Activated naive CD4-positive, alpha-beta T cell treated with anti-CD3 and anti-CD28 coated beads, Interleukin-2, amount 10 ng/mL, durations not matched to agents 7 days and 5 days (primary cell): ENCODE data around the gene MBP.
"Not testable (repeated sequence)": the region's sequence is repeated elsewhere in the genome, so short reads cannot be mapped to it uniquely, and the experiment has no call there.

ENCODE experiments used
- CTCF ChIA-PET: fragments of 350-600 bp; sonication (Branson Sonifier 250); formaldehyde crosslinking; loops from one replicate; lab custom pipeline; 2021; ENCODE audit warnings: antibody characterized with exemption; lab: Charles Lee
- DNase-seq: peaks from one replicate; pipeline ENCODE4 v3.0.0-alpha.2; 2020
- H3K27ac Mint-ChIP-seq: one replicate; pipeline ENCODE4 v1.8.0; 2021; ENCODE audit warnings: mild to moderate bottlenecking, moderate library complexity, mixed read lengths
- H3K27me3 Mint-ChIP-seq: one replicate; pipeline ENCODE4 v1.8.0; 2021; ENCODE audit warnings: mild to moderate bottlenecking, mixed read lengths
- H3K36me3 Mint-ChIP-seq: one replicate; pipeline ENCODE4 v1.8.0; 2021; ENCODE audit warnings: mixed read lengths
- H3K4me1 Mint-ChIP-seq: one replicate; pipeline ENCODE4 v1.8.0; 2021; ENCODE audit warnings: mixed read lengths
- H3K4me3 Mint-ChIP-seq: one replicate; pipeline ENCODE4 v1.8.0; 2021; ENCODE audit warnings: mild to moderate bottlenecking, moderate library complexity, mixed read lengths
- H3K9me3 Mint-ChIP-seq: one replicate; pipeline ENCODE4 v1.8.0; 2021; ENCODE audit warnings: mixed read lengths

Gene MBP

GRCh38 chr18:76991021-76991688, 141.4 kb downstream of the MBP start:
- H3K4me1 Mint-ChIP-seq, result peaks cover 5% of the 10 kb centered on the region
- H3K27me3 Mint-ChIP-seq, result peaks cover 25% of the 10 kb centered on the region
- no peak overlapping the region for H3K4me3 Mint-ChIP-seq
- H3K27ac Mint-ChIP-seq, result no peak overlapping the region
- no peak for DNase-seq
- H3K9me3 Mint-ChIP-seq, result no peaks in the 10 kb centered on the region
- no peaks in the 10 kb centered on the region for H3K36me3 Mint-ChIP-seq
- CTCF ChIA-PET, result interaction anchor here (0.6 to 6.9 kb wide), 2 partner anchors 7 to 9 kb away, joined by 3 to 28 read pairs; no protein-coding TSS in a partner anchor

- H3K27ac Mint-ChIP-seq, H3K4me1 Mint-ChIP-seq, CTCF ChIA-PET, H3K9me3 Mint-ChIP-seq, H3K4me3 Mint-ChIP-seq, H3K36me3 Mint-ChIP-seq, DNase-seq: not testable (repeated sequence)
- H3K27me3 Mint-ChIP-seq, result peaks cover 21% of the 10 kb centered on the region
These were observed 142.1 kb downstream of the MBP start for GRCh38 chr18:76990343-76991020.

DNA sequence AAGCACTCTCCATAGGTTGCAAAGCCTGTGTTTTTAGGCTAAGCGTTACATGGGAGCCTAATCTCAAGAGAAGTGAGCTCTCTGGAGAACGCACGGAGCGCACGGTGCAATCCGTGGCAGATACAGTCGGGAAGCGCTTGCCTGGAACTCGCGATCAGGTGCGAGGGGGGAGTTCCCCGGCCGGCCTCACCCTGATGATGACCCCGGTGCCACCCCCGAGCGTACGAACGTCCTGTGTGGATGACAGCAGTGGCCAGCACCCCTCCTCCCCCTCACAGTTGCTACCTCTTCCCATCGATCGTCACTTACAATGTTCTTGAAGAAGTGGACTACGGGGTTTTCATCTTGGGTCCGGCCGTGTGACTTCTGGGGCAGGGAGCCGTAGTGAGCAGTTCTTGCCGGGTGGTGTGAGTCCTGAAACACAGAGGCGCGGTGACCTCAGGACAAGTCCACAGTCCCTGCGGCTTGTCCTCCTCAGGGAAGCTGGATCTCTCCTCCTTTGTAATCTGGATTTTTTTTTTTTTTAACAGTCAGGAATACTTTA, 142.9 kb downstream of the MBP start:
- Mint-ChIP-seq H3K36me3 (no peaks in the 10 kb centered on the region), H3K4me1 (no peaks in the 10 kb centered on the region), H3K9me3 (no peaks in the 10 kb centered on the region), H3K27ac (no peak overlapping the region), H3K4me3 (no peak overlapping the region), H3K27me3 (peaks cover 15% of the 10 kb centered on the region)
- CTCF ChIA-PET, result no interaction called here
- DNase-seq, result no peak

DNA sequence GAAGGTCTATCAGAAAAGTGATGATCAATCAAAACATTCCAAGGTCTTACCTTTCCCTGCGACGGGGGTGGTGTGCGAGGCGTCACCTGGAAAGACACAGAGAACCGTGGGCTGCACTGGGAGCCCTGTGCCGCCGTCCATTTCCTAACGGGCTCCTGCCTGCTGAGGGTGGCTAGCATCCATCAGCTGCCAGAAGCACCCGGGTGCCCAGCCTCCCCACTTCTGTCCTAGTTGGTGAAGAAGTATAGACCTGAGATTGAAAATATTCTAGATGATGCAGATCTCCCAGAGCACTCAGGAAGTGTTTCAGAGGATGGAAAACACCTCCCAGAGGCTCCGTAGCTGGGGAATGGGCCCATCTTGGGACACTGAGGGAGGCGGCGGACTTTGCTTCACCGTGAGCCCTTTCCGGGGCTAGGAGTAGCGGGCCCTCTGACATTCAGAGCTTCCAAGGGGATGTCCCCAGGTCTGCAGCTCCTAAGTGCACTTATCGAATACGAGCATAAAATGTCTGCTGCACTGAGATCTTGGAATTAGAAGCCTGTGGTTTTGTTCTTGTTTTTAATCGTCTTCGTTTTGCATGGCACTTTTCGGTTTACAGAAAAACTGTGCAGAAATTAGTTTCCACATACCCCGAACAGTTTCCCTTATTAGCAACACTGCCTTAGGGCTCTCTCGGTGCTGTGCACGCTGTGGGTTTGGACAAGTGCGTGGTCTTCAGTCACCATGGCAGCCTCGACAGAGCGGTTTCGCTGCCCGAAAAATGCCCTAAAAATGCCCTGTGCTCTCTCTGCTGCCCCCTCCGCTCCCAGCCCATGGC, 143.5 kb downstream of the MBP start:
- no peak for DNase-seq
- CTCF ChIA-PET, result interaction anchor here (1.5 kb wide), 1 partner anchor 186 kb away, joined by 4 read pairs; no protein-coding TSS in a partner anchor
- no peak overlapping the region for H3K4me3 Mint-ChIP-seq
- no peaks in the 10 kb centered on the region for H3K9me3 Mint-ChIP-seq
- H3K27ac Mint-ChIP-seq, result no peak overlapping the region
- H3K36me3 Mint-ChIP-seq, result no peaks in the 10 kb centered on the region
- peaks cover 15% of the 10 kb centered on the region for H3K27me3 Mint-ChIP-seq
- no peaks in the 10 kb centered on the region for H3K4me1 Mint-ChIP-seq

DNA sequence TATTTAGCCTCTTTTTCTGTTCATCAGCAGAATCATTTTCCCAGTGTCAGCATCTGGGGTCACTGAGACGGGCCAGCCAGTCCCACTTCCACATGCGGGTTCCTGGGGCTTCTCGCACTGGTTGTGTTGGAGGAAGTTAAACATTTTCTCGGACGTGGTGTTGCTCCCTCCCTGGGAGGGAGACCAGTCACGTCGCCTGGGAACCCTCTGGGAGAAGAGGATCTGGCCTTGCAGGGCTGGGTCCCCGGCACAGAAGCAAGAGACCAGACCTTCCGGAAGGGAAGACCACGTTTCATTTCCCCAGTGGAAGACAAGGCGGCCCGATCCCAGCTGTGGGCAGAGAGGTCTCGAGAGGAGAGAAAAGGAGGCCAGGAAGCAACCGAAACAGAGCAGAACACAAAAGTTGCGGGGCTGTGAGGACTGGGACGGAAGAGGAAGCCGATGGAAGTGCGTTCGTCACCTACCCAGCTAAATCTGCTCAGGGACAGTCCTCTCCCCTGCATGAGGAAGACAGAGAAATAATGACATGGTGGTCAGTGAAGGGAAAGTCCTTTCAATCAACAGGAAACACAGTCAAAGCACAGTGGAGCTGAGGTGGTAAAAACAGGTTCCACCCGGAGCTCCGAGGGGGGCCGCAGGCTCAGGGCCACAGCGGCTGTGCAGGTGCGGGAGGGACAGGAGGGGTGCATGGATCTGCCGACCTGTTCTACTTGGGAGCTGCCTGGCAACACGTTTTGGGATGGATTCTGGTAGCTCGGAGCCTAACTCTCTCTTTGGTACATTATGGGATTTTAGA, 144.4 kb downstream of the MBP start:
- H3K27me3 Mint-ChIP-seq, result peaks cover 10% of the 10 kb centered on the region
- peaks cover 2% of the 10 kb centered on the region for H3K4me1 Mint-ChIP-seq
- no peak overlapping the region for H3K4me3 Mint-ChIP-seq
- H3K27ac Mint-ChIP-seq, result no peak overlapping the region
- H3K9me3 Mint-ChIP-seq, result no peaks in the 10 kb centered on the region
- CTCF ChIA-PET, result interaction anchor here (1.5 kb wide), 1 partner anchor 185 kb away, joined by 4 read pairs; no protein-coding TSS in a partner anchor
- no peak for DNase-seq
- no peaks in the 10 kb centered on the region for H3K36me3 Mint-ChIP-seq

DNA sequence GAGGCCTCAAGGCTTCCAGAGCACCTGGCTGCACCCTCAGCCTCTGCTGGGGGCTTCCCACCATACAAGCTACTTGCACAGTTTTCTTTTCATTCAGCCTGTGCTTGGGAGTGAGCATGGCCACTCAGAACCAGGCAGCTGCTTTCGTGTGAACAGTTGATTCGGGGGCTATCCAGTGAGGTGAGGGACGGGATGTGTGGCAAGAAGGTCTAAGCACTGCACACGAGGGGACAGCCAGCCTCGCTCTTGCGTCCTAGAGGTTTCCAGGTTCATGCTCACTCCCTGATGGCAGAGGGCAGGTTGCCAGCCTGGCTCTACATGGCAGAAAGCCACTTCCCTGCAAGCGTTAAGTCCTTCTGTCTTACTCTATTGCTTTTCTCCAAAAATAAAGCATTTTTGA, 146.2 kb downstream of the MBP start:
- CTCF ChIA-PET, result interaction anchor here (1.2 to 5.4 kb wide), 3 partner anchors 41 to 225 kb away, joined by 3 to 76 read pairs (median 4); no protein-coding TSS in a partner anchor
- H3K27ac Mint-ChIP-seq, result no peak overlapping the region
- no peaks in the 10 kb centered on the region for H3K9me3 Mint-ChIP-seq
- no peak for DNase-seq
- peaks cover 10% of the 10 kb centered on the region for H3K27me3 Mint-ChIP-seq
- H3K36me3 Mint-ChIP-seq, result no peaks in the 10 kb centered on the region
- H3K4me1 Mint-ChIP-seq, result peaks cover 6% of the 10 kb centered on the region
- H3K4me3 Mint-ChIP-seq, result no peak overlapping the region

GRCh38 chr18:76985951-76986236, 146.7 kb downstream of the MBP start:
- peaks cover 6% of the 10 kb centered on the region for H3K4me1 Mint-ChIP-seq
- H3K36me3 Mint-ChIP-seq, result no peaks in the 10 kb centered on the region
- CTCF ChIA-PET, result interaction anchor here (0.7 to 5.4 kb wide), 6 partner anchors 14 to 184 kb away, joined by 3 to 76 read pairs (median 3); no protein-coding TSS in a partner anchor
- H3K27ac Mint-ChIP-seq, result no peak overlapping the region
- no peak for DNase-seq
- no peak overlapping the region for H3K4me3 Mint-ChIP-seq
- H3K9me3 Mint-ChIP-seq, result no peaks in the 10 kb centered on the region
- peaks cover 10% of the 10 kb centered on the region for H3K27me3 Mint-ChIP-seq

GRCh38 chr18:76985156-76985950, 147.2 kb downstream of the MBP start:
- H3K27me3 Mint-ChIP-seq, result peaks cover 10% of the 10 kb centered on the region
- no peak for DNase-seq

GRCh38 chr18:76984193-76985155, 148.1 kb downstream of the MBP start:
- CTCF ChIA-PET, result interaction anchor here (0.7 to 5.4 kb wide), 18 partner anchors 9 to 288 kb away, joined by 3 to 76 read pairs (median 4); no protein-coding TSS in a partner anchor
- Mint-ChIP-seq H3K27ac (no peak overlapping the region), H3K27me3 (peaks cover 10% of the 10 kb centered on the region), H3K4me3 (no peak overlapping the region), H3K9me3 (no peaks in the 10 kb centered on the region), H3K36me3 (no peaks in the 10 kb centered on the region), H3K4me1 (peaks cover 6% of the 10 kb centered on the region)
- no peak for DNase-seq

More at GRCh38 chr18:76985156-76985950, 147.2 kb downstream of the MBP start:
- Mint-ChIP-seq H3K4me1 (peaks cover 6% of the 10 kb centered on the region), H3K9me3 (no peaks in the 10 kb centered on the region), H3K36me3 (no peaks in the 10 kb centered on the region), H3K4me3 (no peak overlapping the region), H3K27ac (no peak overlapping the region)
- CTCF ChIA-PET, result interaction anchor here (0.7 to 5.4 kb wide), 9 partner anchors 9 to 184 kb away, joined by 3 to 76 read pairs (median 4); no protein-coding TSS in a partner anchor

GRCh38 chr18:76983613-76984051, 149.0 kb downstream of the MBP start:
- Mint-ChIP-seq H3K9me3 (no peaks in the 10 kb centered on the region), H3K27ac (no peak overlapping the region), H3K4me3 (no peak overlapping the region), H3K36me3 (no peaks in the 10 kb centered on the region), H3K27me3 (peaks cover 7% of the 10 kb centered on the region), H3K4me1 (peaks cover 6% of the 10 kb centered on the region)
- CTCF ChIA-PET, result interaction anchor here (0.7 to 5.4 kb wide), 23 partner anchors 8 to 583 kb away, joined by 3 to 76 read pairs (median 4); no protein-coding TSS in a partner anchor
- DNase-seq, result no peak

DNA sequence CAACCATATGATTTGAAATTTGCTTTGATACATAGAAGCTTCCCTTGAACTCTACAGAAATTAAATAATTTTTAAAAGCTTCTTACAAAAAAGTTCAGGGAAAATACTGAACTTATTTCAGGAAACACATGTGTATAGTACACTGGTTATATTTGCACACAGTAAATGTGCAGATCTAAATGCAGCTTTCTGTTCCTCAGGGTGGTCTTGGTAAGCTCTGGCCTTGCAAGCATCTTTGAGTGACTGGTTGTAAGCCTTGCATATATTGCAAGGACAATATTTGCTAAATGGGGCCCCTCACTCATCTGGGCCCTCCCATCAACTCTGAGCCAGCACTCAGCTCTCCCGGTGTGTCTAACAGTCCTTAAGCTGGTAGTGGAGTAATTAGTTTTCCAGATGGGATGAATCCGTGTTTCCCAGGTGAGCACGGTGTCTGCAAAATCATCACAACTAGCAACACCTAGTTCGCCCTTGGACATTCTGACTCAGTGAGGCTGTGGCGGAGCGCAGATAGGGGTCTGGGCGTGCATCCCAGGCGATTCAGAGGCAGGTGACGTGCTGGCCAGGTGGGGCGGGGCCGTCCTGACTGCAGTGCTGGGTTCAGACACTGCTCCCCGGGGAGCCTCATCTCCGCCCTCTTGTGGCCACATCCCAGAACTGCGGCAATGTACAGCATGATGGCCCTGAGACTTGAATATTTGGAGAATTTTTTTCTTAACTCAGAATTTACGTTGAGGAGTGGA, 149.6 kb downstream of the MBP start:
- no peak overlapping the region for H3K27ac Mint-ChIP-seq
- H3K27me3 Mint-ChIP-seq, result peaks cover 2% of the 10 kb centered on the region
- CTCF ChIA-PET, result interaction anchor here (0.6 to 5.4 kb wide), 25 partner anchors 12 to 668 kb away, joined by 3 to 76 read pairs (median 4); no protein-coding TSS in a partner anchor
- H3K9me3 Mint-ChIP-seq, result no peaks in the 10 kb centered on the region
- no peaks in the 10 kb centered on the region for H3K36me3 Mint-ChIP-seq
- no peak overlapping the region for H3K4me3 Mint-ChIP-seq
- peak; percentile 94 for DNase-seq
- peaks cover 6% of the 10 kb centered on the region for H3K4me1 Mint-ChIP-seq
